OCI-LY7 (cell line): ENCODE measurements around the gene RFC3. TPM values are rescaled to one million over a fixed set of nuclear protein-coding genes. Genes with fewer than 3 reads are reported as not detected.

Experiments
- Bru-seq: library from RNA; stranded (reverse); fragments of 400-500 nt; gene quantifications from one replicate; lab custom pipeline; 2021; lab: Mats Ljungman, UMichigan
- BruChase-seq, 2 experiments: library from RNA; stranded (reverse); fragments of 400-500 nt; gene quantifications; one replicate each; lab custom pipeline; 2021; lab: Mats Ljungman, UMichigan
- BruUV-seq: library from RNA; stranded (reverse); fragments of 400-500 nt; replicated peaks from 2 replicates; lab custom pipeline; 2021; lab: Mats Ljungman, UMichigan
- CTCF ChIA-PET: fragments of 300-600 bp; sonication (Branson Sonifier 250); formaldehyde crosslinking; loops from one replicate; lab custom pipeline; 2022; ENCODE audit warnings: antibody characterized with exemption; ENCODE audit not compliant: unreplicated experiment; lab: Charles Lee
- POLR2A ChIA-PET: fragments of 300-600 bp; sonication (Branson Sonifier 250); formaldehyde crosslinking; loops from one replicate; lab custom pipeline; 2022; ENCODE audit warnings: antibody characterized with exemption; lab: Charles Lee
- DNase-seq: peaks from one replicate; pipeline ENCODE4 v3.0.0-alpha.2; 2015; ENCODE audit warnings: low spot score
- H2AFZ ChIP-seq: fragments of 200-600 bp; sonication (generic), shearing (Covaris generic); 2 replicates; pipeline ENCODE4 v1.6.1; 2014; ENCODE audit warnings: mild to moderate bottlenecking, antibody characterized with exemption, low read length, moderate library complexity
- H3K27ac ChIP-seq: fragments of 200-600 bp; sonication (generic); 2 replicates; pipeline ENCODE4 v1.5.1; 2014; ENCODE audit warnings: mixed run types, low read depth, mild to moderate bottlenecking, moderate library complexity, low read length, inconsistent platforms; ENCODE audit not compliant: poor library complexity, severe bottlenecking
- H3K36me3 ChIP-seq: fragments of 200-600 bp; sonication (generic); 2 replicates; pipeline ENCODE4 v1.6.1; 2014; ENCODE audit warnings: mild to moderate bottlenecking, antibody characterized with exemption, low read length, moderate library complexity, mixed read lengths; ENCODE audit not compliant: insufficient read depth
- H3K4me1 ChIP-seq: fragments of 200-600 bp; sonication (generic); 2 replicates; pipeline ENCODE4 v1.5.1; 2014; ENCODE audit warnings: mild to moderate bottlenecking, low read length; ENCODE audit not compliant: insufficient read depth, poor library complexity, severe bottlenecking
- H3K4me2 ChIP-seq: fragments of 200-600 bp; sonication (generic); 2 replicates; pipeline ENCODE4 v1.6.1; 2014; ENCODE audit warnings: mild to moderate bottlenecking, low read length
- H3K4me3 ChIP-seq: fragments of 200-600 bp; sonication (generic); 2 replicates; pipeline ENCODE4 v1.5.1; 2014; ENCODE audit warnings: mild to moderate bottlenecking, low read depth, low read length; ENCODE audit not compliant: poor library complexity, severe bottlenecking
- H3K79me2 ChIP-seq: fragments of 200-600 bp; sonication (generic); 2 replicates; pipeline ENCODE4 v1.6.1; 2016; ENCODE audit warnings: low read depth, mild to moderate bottlenecking, low read length, moderate library complexity, mixed read lengths; ENCODE audit not compliant: insufficient read depth
- H3K9me2 ChIP-seq: fragments of 200-600 bp; sonication (generic); 2 replicates; pipeline ENCODE4 v1.6.1; 2016; ENCODE audit warnings: mild to moderate bottlenecking, low read length, mixed read lengths; ENCODE audit not compliant: insufficient read depth
- H3K9me3 ChIP-seq: fragments of 200-600 bp; sonication (generic); 2 replicates; pipeline ENCODE4 v1.6.1; 2014; ENCODE audit warnings: mild to moderate bottlenecking, mixed run types, low read length, mixed read lengths
- H4K20me1 ChIP-seq: fragments of 200-600 bp; sonication (generic); 2 replicates; pipeline ENCODE4 v1.6.1; 2014; ENCODE audit warnings: mild to moderate bottlenecking, antibody characterized with exemption, low read length, moderate library complexity, mixed read lengths; ENCODE audit not compliant: insufficient read depth
- EZH2phosphoT487 ChIP-seq: fragments of 200-600 bp; sonication (generic); IDR thresholded peaks from 2 replicates; pipeline ENCODE4 v1.6.1; 2018; ENCODE audit warnings: low read depth, borderline replicate concordance, mild to moderate bottlenecking, mixed run types, antibody characterized with exemption, low read length, moderate library complexity, mixed read lengths
- intact Hi-C: fragments of 100-400 bp; cut with micrococcal nuclease; formaldehyde crosslinking; loops from one replicate; pipeline ENCODE4 v1.10.0; 2022; ENCODE audit not compliant: unreplicated experiment
- long read RNA-seq: library from polyadenylated mRNA; stranded (forward); transcript quantifications from one replicate; pipeline ENCODE4 v2.0.0, GENCODE V29; 2022
- total RNA-seq, 2 experiments: library from RNA; depleted of rRNA in 1 of 2; stranded (reverse); fragments of >200 nt in 1 of 2; shearing (Covaris generic) in 1 of 2; gene quantifications; 2 replicates each; pipeline ENCODE4 v1.2.3, GENCODE V29; 2014 to 2022
- TF ChIP-seq, protein P1 (sequence below): fragments of 200-600 bp; sonication (generic); conservative IDR thresholded peaks from 2 replicates; pipeline ENCODE4 v1.5.1; 2014; ENCODE audit warnings: mild to moderate bottlenecking, antibody characterized with exemption, low read length, moderate library complexity, mixed read lengths

Gene RFC3, protein sequence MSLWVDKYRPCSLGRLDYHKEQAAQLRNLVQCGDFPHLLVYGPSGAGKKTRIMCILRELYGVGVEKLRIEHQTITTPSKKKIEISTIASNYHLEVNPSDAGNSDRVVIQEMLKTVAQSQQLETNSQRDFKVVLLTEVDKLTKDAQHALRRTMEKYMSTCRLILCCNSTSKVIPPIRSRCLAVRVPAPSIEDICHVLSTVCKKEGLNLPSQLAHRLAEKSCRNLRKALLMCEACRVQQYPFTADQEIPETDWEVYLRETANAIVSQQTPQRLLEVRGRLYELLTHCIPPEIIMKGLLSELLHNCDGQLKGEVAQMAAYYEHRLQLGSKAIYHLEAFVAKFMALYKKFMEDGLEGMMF
- total RNA-seq (2014; rRNA removed; shearing (Covaris generic)) (97.6 and 108 TPM in 2 replicates), total RNA-seq (2022) (118 and 134 TPM in 2 replicates), Bru-seq, nascent RNA (percentile 94 among the genes with signal in this experiment), BruChase-seq, experiment 1, labeled RNA remaining after a 6-hour chase (percentile 95 among the genes with signal in this experiment), BruChase-seq, experiment 2, labeled RNA remaining after a 2-hour chase (percentile 98 among the genes with signal in this experiment)
- long read RNA-seq, transcript RFC3-201 (9 exons, 2,402 nt), result major isoform, 332 of 399 reads
- long read RNA-seq, partial matches to known transcripts, result 28 of 399 reads
- long read RNA-seq, other reads (novel, unspliced or antisense), result 37 of 399 reads

DNA sequence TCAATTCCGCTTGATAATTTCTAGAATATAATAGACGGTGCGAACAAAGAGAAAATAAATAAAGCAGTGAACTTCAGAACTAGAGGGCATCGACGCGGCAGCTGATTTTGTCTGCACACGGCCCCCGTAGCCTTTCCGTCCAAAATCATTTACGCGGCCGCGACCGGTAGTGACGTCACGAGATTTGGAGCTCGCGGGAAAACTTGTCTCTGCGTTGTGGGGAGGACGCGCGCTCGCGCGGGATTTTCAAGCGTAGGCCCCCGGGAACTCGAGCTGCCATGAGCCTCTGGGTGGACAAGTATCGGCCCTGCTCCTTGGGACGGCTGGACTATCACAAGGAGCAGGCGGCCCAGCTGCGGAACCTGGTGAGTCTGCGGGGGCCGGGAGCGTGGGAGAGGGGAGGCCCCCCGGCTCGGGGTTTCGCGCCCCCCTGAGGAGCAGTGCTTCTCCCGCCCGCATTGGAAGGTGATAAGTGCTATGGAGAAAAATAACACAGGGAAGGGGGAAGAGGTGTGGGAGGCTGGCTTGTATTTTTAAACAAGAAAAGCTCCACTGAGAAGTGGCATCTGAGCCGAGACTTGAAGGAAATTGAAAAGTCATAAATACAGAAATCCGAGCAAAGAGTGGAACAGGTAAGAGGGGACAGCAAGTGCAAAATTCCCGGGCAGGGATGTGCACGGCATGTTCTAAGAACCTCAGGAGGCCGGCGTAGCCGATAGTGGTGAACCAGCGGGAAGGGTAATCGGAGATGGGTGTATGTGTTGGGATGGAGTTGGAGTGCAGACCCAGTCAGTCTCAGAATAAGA, at the start of gene RFC3:
TSS of gene RFC3 (plus strand) at position 249 of the 806 bp plus-strand sequence. CDS start at position 279, 30 bp downstream.
- H3K27ac ChIP-seq, result peak within 1 kb of the TSS; percentile 76
- peak within 1 kb of the TSS; percentile 82 for H3K4me2 ChIP-seq
- CTCF ChIA-PET, result interaction anchor here (0.9 to 1.6 kb wide), 3 partner anchors 74 to 220 kb away, joined by 3 read pairs; no protein-coding TSS in a partner anchor
- peaks cover 48% of the 10 kb centered on the region for H3K36me3 ChIP-seq
- POLR2A ChIA-PET, result interaction anchor here (0.6 to 4.1 kb wide), 17 partner anchors 10 to 1605 kb away, joined by 3 to 30 read pairs (median 5); no protein-coding TSS in a partner anchor
- TF ChIP-seq, protein P1, sequence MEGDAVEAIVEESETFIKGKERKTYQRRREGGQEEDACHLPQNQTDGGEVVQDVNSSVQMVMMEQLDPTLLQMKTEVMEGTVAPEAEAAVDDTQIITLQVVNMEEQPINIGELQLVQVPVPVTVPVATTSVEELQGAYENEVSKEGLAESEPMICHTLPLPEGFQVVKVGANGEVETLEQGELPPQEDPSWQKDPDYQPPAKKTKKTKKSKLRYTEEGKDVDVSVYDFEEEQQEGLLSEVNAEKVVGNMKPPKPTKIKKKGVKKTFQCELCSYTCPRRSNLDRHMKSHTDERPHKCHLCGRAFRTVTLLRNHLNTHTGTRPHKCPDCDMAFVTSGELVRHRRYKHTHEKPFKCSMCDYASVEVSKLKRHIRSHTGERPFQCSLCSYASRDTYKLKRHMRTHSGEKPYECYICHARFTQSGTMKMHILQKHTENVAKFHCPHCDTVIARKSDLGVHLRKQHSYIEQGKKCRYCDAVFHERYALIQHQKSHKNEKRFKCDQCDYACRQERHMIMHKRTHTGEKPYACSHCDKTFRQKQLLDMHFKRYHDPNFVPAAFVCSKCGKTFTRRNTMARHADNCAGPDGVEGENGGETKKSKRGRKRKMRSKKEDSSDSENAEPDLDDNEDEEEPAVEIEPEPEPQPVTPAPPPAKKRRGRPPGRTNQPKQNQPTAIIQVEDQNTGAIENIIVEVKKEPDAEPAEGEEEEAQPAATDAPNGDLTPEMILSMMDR, result peak; percentile 51; the same call in 1 of the 2 replicates
- no peak for TF ChIP-seq EZH2phosphoT487
- H3K4me1 ChIP-seq, result peaks cover 59% of the 10 kb centered on the region
- intact Hi-C loops, result loop anchor here (1.0 to 5.0 kb wide), 5 partner anchors 11 to 276 kb away; no protein-coding TSS in a partner anchor
- peaks cover 53% of the 10 kb centered on the region for H3K79me2 ChIP-seq
- H2AFZ ChIP-seq, result peak within 1 kb of the TSS; percentile 87
- BruUV-seq, result TSS peak; percentile 65
- no peaks in the 10 kb centered on the region for H3K9me3 ChIP-seq
- no peaks in the 10 kb centered on the region for H3K9me2 ChIP-seq
- peak; percentile 97 for DNase-seq
- H4K20me1 ChIP-seq, result peaks cover 24% of the 10 kb centered on the region
- peak within 1 kb of the TSS; percentile 98 for H3K4me3 ChIP-seq

DNA sequence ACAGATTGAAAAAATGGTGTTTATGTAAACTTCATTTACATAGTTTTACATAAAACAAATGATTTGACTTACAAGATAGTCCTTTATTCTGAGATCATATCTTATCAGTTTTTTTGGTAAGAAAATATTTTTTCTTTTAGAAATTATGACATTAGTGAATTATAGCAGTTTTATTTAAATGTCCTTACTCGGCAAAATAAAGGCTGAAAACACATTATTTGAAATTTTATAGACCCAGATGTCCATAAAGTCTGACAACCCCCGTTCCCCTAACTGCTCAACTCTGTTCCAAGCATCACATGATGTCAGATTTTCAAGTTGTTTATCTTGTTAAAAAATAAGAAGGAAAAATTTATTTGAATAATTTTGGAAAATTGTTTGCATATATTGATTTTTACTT, 46.7 kb upstream of the RFC3 start:
- H3K36me3 ChIP-seq, result no peaks in the 10 kb centered on the region
- no peak for DNase-seq
- ChIA-PET CTCF (no interaction called here), POLR2A (interaction anchor here (1.0 to 3.0 kb wide), 2 partner anchors 9 to 11 kb away, joined by 3 to 29 read pairs; no protein-coding TSS in a partner anchor)
- no peak overlapping the region for H3K4me3 ChIP-seq
- no peaks in the 10 kb centered on the region for H3K79me2 ChIP-seq
- peaks cover 21% of the 10 kb centered on the region for H3K4me1 ChIP-seq
- TF ChIP-seq, protein P1, result no peak
- no peak for TF ChIP-seq EZH2phosphoT487
- no peak overlapping the region for H3K4me2 ChIP-seq
- BruUV-seq, result no TSS peak
- H3K9me3 ChIP-seq, result peaks cover 11% of the 10 kb centered on the region; the same call in 1 of the 2 replicates
- intact Hi-C loops, result no loop called here
- H3K27ac ChIP-seq, result no peak overlapping the region
- H2AFZ ChIP-seq, result no peak overlapping the region
- no peaks in the 10 kb centered on the region for H4K20me1 ChIP-seq
- no peaks in the 10 kb centered on the region for H3K9me2 ChIP-seq
